Smooth muscle cell (in vitro differentiated cells): Measurements from ENCODE around the gene CDH11. TPM values are rescaled to one million over a fixed set of nuclear protein-coding genes. Genes with fewer than 3 reads are reported as not detected.

Experiments
- DNase-seq: peaks from one replicate; lab custom pipeline; 2025; ENCODE audit not compliant: unreplicated experiment; lab: John Stamatoyannopoulos, UW
- H2AFZ ChIP-seq: fragments of 200-600 bp; sonication (generic); 2 replicates; pipeline ENCODE4 v1.6.0; 2016; ENCODE audit warnings: antibody characterized with exemption, low read depth, mild to moderate bottlenecking
- H3F3A ChIP-seq: fragments of 200-600 bp; sonication (generic); 2 replicates; pipeline ENCODE4 v1.6.0; 2017; ENCODE audit warnings: antibody characterized with exemption, low read depth
- H3K27ac ChIP-seq: fragments of 200-600 bp; sonication (generic); 2 replicates; pipeline ENCODE4 v1.5.1; 2016; ENCODE audit warnings: low read depth, mild to moderate bottlenecking
- H3K27me3 ChIP-seq: fragments of 200-600 bp; sonication (generic); 2 replicates; pipeline ENCODE4 v1.6.1; 2016; ENCODE audit warnings: low read depth, mild to moderate bottlenecking
- H3K36me3 ChIP-seq: fragments of 200-600 bp; sonication (generic); 2 replicates; pipeline ENCODE4 v1.5.1; 2016; ENCODE audit warnings: low read depth
- H3K4me1 ChIP-seq: fragments of 200-600 bp; sonication (generic); 2 replicates; pipeline ENCODE4 v1.5.1; 2016; ENCODE audit warnings: low read depth
- H3K4me2 ChIP-seq: fragments of 200-600 bp; sonication (generic); 2 replicates; pipeline ENCODE4 v1.6.0; 2016; ENCODE audit warnings: mild to moderate bottlenecking
- H3K4me3 ChIP-seq: fragments of 200-600 bp; sonication (generic); 2 replicates; pipeline ENCODE4 v1.5.1; 2016; ENCODE audit warnings: mild to moderate bottlenecking
- H3K79me2 ChIP-seq: fragments of 200-600 bp; sonication (generic); 2 replicates; pipeline ENCODE4 v1.6.0; 2016; ENCODE audit warnings: low read depth, mild to moderate bottlenecking
- H3K9ac ChIP-seq: fragments of 200-600 bp; sonication (generic); 2 replicates; pipeline ENCODE4 v1.6.0; 2016; ENCODE audit warnings: low read depth
- H3K9me3 ChIP-seq: fragments of 200-600 bp; sonication (generic); replicated peaks from 2 replicates; pipeline ENCODE4 v1.5.1; 2016; ENCODE audit warnings: low read depth
- H4K20me1 ChIP-seq: fragments of 200-600 bp; sonication (generic); 2 replicates; pipeline ENCODE4 v1.6.0; 2016; ENCODE audit warnings: low read depth
- CTCF ChIP-seq: fragments of 200-600 bp; sonication (generic); IDR thresholded peaks from 2 replicates; pipeline ENCODE4 v1.5.1; 2017; ENCODE audit warnings: borderline replicate concordance, mild to moderate bottlenecking, antibody characterized with exemption; ENCODE audit not compliant: insufficient read depth, poor library complexity, severe bottlenecking
- WGBS: methylation state at CpG from one replicate; pipeline ENCODE4 v1.1.7; 2016; ENCODE audit warnings: low lambda C conversion rate; 5-methylcytosine and 5-hydroxymethylcytosine counted together
- polyA plus RNA-seq: library from polyadenylated mRNA; unstranded; fragments of >200 nt; fragmentation: Nextera tagmentation; extraction: Ambion mirVana; gene quantifications from 2 replicates; pipeline ENCODE4 v1.2.1, GENCODE V29; 2016
- total RNA-seq: library from RNA; depleted of rRNA; stranded (reverse); fragments of >200 nt; gene quantifications from 2 replicates; pipeline ENCODE4 v1.2.3, GENCODE V29; 2014

CDH11 gene
- total and polyA plus RNA-seq, 2 experiments from 2014 or later, result 1,034 to 1,251 TPM

- DNase-seq, result no peak
- Histone ChIP-seq H3K4me2 (no peak overlapping the region), H3K4me3 (no peak overlapping the region), H3K27ac (peak overlapping the region; percentile 65), H3K36me3 (peaks cover 23% of the 10 kb centered on the region), H3K9me3 (no peaks in the 10 kb centered on the region), H3K27me3 (no peaks in the 10 kb centered on the region), H2AFZ (no peak overlapping the region), H3F3A (peaks cover 87% of the 10 kb centered on the region), H3K4me1 (no peaks in the 10 kb centered on the region), H3K9ac (no peak overlapping the region), H4K20me1 (peaks cover 98% of the 10 kb centered on the region), H3K79me2 (peaks cover 88% of the 10 kb centered on the region)
- TF ChIP-seq CTCF, result no peak
- WGBS, result 97% methylated on average over 9 of the region's 9 CpGs
Measured at GRCh38 chr16:64997121-64997520, 124.7 kb downstream of the CDH11 start.

GRCh38 chr16:64996641-64997040 lies 125.2 kb downstream of the CDH11 start:
- no peak overlapping the region for H3K4me2 ChIP-seq
- peaks cover 83% of the 10 kb centered on the region for H3K79me2 ChIP-seq
- H3K27me3 ChIP-seq, result no peaks in the 10 kb centered on the region
- peaks cover 87% of the 10 kb centered on the region for H3F3A ChIP-seq
- WGBS, result 91% methylated on average over 5 of the region's 5 CpGs
- no peaks in the 10 kb centered on the region for H3K9me3 ChIP-seq
- H3K4me3 ChIP-seq, result no peak overlapping the region
- H3K36me3 ChIP-seq, result peaks cover 27% of the 10 kb centered on the region
- H2AFZ ChIP-seq, result no peak overlapping the region
- DNase-seq, result no peak
- peak overlapping the region; percentile 65 for H3K27ac ChIP-seq
- TF ChIP-seq CTCF, result no peak
- H3K9ac ChIP-seq, result no peak overlapping the region
- peaks cover 98% of the 10 kb centered on the region for H4K20me1 ChIP-seq
- no peaks in the 10 kb centered on the region for H3K4me1 ChIP-seq

- DNase-seq, result no peak
- peaks cover 88% of the 10 kb centered on the region for H3F3A ChIP-seq
- H3K9ac ChIP-seq, result no peak overlapping the region
- H3K4me2 ChIP-seq, result no peak overlapping the region
- peak overlapping the region; percentile 65 for H3K27ac ChIP-seq
- no peak for TF ChIP-seq CTCF
- no peak overlapping the region for H3K4me3 ChIP-seq
- H3K36me3 ChIP-seq, result peaks cover 20% of the 10 kb centered on the region
- H3K9me3 ChIP-seq, result no peaks in the 10 kb centered on the region
- H3K27me3 ChIP-seq, result no peaks in the 10 kb centered on the region
- H4K20me1 ChIP-seq, result peaks cover 99% of the 10 kb centered on the region
- peaks cover 57% of the 10 kb centered on the region for H3K79me2 ChIP-seq
- WGBS, result 96% methylated on average over 2 of the region's 2 CpGs
- no peak overlapping the region for H2AFZ ChIP-seq
- no peaks in the 10 kb centered on the region for H3K4me1 ChIP-seq
Measured at GRCh38 chr16:64993464-64993863, 128.4 kb downstream of the CDH11 start.

- peaks cover 41% of the 10 kb centered on the region for H3K79me2 ChIP-seq
- peaks cover 100% of the 10 kb centered on the region for H4K20me1 ChIP-seq
- peaks cover 92% of the 10 kb centered on the region for H3F3A ChIP-seq
- no peak for TF ChIP-seq CTCF
- DNase-seq, result no peak
- no peaks in the 10 kb centered on the region for H3K4me1 ChIP-seq
- 78% methylated on average over 1 of the region's 1 CpG for WGBS
- H3K9ac ChIP-seq, result no peak overlapping the region
- no peak overlapping the region for H3K4me2 ChIP-seq
- no peak overlapping the region for H2AFZ ChIP-seq
- peak overlapping the region; percentile 65 for H3K27ac ChIP-seq
- no peak overlapping the region for H3K4me3 ChIP-seq
- peaks cover 29% of the 10 kb centered on the region for H3K36me3 ChIP-seq
- H3K9me3 ChIP-seq, result no peaks in the 10 kb centered on the region
- H3K27me3 ChIP-seq, result no peaks in the 10 kb centered on the region
Measured at GRCh38 chr16:64991001-64991400, 130.9 kb downstream of the CDH11 start.
